ENCODE results near the gene UNC5A.

UNC5A gene

DNA sequence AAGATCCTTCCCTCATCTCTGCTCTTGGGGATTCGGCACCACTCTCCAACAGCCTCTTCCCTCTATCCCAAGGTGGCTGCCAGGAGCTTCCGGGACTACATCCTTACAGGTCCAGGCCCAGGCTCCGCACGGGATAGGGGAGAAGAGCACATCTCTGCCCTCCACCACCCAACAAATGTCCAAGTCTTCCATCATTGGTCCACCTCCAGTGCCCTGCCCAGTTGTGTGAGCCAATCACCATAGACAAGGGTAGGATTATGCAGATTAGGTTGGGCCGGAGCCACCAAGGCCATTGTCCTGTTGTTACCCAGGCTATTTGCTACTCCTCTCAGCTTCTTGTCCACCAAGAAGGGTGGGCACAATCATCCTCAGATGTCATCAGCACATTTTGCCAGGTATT, 9.1 kb downstream of the UNC5A start:
- H3K4me3 ChIP-seq (ENCODE audit: control insufficient read depth, low read depth, low read length): no peak overlapping the region
- no peak for DNase-seq (ENCODE audit: low read depth)
- TF ChIP-seq CTCF (IDR thresholded peaks at IDR 0.05; ENCODE audit: control insufficient read depth, insufficient read depth, low read depth, low read length, missing control alignments): no peak

GRCh38 chr5:176820937-176821336, 10.6 kb downstream of the UNC5A start:
- no peak for TF ChIP-seq CTCF (IDR thresholded peaks at IDR 0.05; ENCODE audit: control insufficient read depth, insufficient read depth, low read depth, low read length, missing control alignments)
- DNase-seq (ENCODE audit: low read depth): no peak
- no peak overlapping the region for H3K4me3 ChIP-seq (ENCODE audit: control insufficient read depth, low read depth, low read length)

DNA sequence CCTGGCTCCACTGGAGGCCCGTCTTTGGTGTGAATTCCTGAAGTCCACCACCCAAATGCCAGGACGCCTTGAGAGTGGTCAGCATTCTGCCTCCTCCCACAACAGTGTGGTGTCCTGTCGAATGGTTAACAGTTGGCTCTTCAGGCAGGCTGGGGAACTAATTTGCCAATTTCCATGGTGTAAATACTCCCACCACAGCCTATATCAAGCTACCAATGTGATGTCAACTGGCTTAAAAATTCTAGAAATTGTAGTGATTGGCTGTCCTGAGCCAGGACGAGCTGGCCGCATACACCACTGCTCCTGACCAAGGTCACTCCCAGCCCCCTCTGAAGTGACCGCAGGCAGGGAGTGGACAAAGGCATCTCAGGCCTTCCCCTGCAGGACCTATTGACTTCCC, 11.1 kb downstream of the UNC5A start:
- no peak for DNase-seq (ENCODE audit: low read depth)
- TF ChIP-seq CTCF (IDR thresholded peaks at IDR 0.05; ENCODE audit: control insufficient read depth, insufficient read depth, low read depth, low read length, missing control alignments): no peak
- H3K4me3 ChIP-seq (ENCODE audit: control insufficient read depth, low read depth, low read length): no peak overlapping the region

DNA sequence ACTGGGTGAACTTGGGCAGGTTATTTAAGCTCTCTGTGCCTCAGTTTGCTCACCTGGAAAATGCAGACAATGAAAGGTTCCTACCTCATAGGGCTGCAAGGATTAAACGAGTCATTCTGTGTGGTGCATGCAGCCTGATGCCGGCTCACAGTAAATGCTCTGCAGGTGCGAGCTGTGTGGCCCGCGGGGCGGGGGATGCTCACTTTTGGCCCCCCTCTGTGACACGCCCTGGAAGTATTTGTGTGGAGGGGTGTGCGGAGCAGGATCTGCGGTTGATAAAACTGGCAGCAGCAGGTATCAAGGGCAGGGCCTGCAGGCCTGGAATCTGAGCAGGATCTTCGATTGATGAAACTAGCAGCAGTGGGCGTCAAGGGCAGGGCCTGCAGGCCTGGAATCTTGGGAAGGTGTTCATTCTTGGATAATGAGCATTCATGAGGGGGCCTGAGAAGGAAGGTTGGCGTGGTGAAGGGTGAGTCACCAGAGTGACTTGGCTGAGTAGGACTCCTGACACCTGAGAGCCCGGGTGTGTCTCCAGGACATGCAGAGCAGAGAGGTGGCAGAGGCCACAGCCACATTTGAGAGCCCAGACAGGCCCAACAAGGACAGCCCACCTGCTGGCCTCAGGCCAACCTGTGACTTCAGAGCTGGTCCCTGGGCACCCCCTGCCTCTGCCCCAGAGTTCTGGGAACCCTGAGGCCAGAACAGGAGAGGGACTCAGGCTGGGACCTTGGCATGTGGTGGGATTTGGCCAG, 11.9 kb downstream of the UNC5A start:
- TF ChIP-seq CTCF (IDR thresholded peaks at IDR 0.05; ENCODE audit: control insufficient read depth, insufficient read depth, low read depth, low read length, missing control alignments): no peak
- DNase-seq (ENCODE audit: low read depth): no peak
- no peak overlapping the region for H3K4me3 ChIP-seq (ENCODE audit: control insufficient read depth, low read depth, low read length)

GRCh38 chr5:176822793-176823481, 12.6 kb downstream of the UNC5A start:
- no peak overlapping the region for H3K4me3 ChIP-seq (ENCODE audit: control insufficient read depth, low read depth, low read length)
- no peak for DNase-seq (ENCODE audit: low read depth)
- TF ChIP-seq CTCF (IDR thresholded peaks at IDR 0.05; ENCODE audit: control insufficient read depth, insufficient read depth, low read depth, low read length, missing control alignments): no peak

DNA sequence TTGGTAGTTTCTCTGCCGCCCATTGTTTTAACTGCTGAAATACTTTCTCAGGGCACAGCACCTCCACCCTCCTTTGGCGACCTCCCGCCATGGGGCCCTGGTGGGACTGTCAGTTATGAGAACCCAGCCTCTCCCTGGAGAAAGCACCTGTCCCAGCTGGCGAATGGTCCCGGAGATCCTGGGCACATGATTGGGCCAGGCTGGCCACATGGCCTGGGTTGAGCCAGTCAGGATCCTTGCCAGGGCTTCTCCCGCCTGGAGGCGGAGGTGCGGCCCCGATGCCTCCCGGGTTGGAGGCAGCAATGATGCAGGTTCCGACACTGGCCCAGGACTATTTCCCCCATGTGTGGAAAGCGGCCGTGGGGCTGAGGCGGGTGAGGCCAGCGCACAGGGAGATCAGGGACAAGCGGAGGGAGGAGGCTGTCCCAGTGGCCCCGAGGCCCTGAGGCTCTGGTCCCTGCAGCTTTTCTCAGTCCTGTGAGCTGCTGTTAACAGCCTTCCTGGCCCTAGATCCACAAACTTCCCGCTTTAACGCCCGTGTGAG, 13.6 kb downstream of the UNC5A start:
- no peak for TF ChIP-seq CTCF (IDR thresholded peaks at IDR 0.05; ENCODE audit: control insufficient read depth, insufficient read depth, low read depth, low read length, missing control alignments)
- no peak for DNase-seq (ENCODE audit: low read depth)
- no peak overlapping the region for H3K4me3 ChIP-seq (ENCODE audit: control insufficient read depth, low read depth, low read length)

Measured in AG09309 (cell line).